DND-41 (cell line): ENCODE measurements around the gene MAN2A1.

Source experiments
- CTCF ChIP-seq: IDR thresholded peaks from 2 replicates; pipeline ENCODE4 v1.5.1; 2012; ENCODE audit warnings: borderline replicate concordance, low read length, moderate library complexity, mild to moderate bottlenecking; ENCODE audit not compliant: poor library complexity, severe bottlenecking; ENCODE audit errors: extremely low read depth
- EZH2 ChIP-seq: IDR thresholded peaks from 3 replicates; pipeline ENCODE4 v1.6.1; 2012; ENCODE audit warnings: borderline replicate concordance, low read depth, mild to moderate bottlenecking, moderate library complexity, low read length, inconsistent platforms; ENCODE audit not compliant: severe bottlenecking

GRCh38 chr5:109650493-109650892 is 39.2 kb upstream of the MAN2A1 start:
- TF ChIP-seq CTCF (no peak), EZH2 (no peak)
